Sigmoid colon (tissue), 4 donors: ENCODE results near the gene HPX.

Source experiments
- POLR2A ChIP-seq, 2 donors: fragments of 450-650 bp; IDR thresholded peaks; one replicate each; pipeline ENCODE4 v1.6.1; 2016; ENCODE audit warnings: antibody characterized with exemption in 2 of 2, mild to moderate bottlenecking in 2 of 2, moderate library complexity in 2 of 2
- POLR2AphosphoS5 ChIP-seq, 4 donors: sonication (generic); formaldehyde crosslinking; IDR thresholded peaks; one replicate each; pipeline ENCODE4 v1.6.1; 2017; ENCODE audit warnings: antibody characterized with exemption in 4 of 4
- TF ChIP-seq, protein P1 (sequence below), 4 experiments: fragments of 450-650 bp in 3 of 4; fragments of 200-600 bp in 1 of 4; IDR thresholded peaks; one replicate each; pipeline ENCODE4 v1.5.1; 2016 to 2019; ENCODE audit warnings: antibody characterized with exemption in 4 of 4, mild to moderate bottlenecking in 3 of 4, moderate library complexity in 2 of 4

DNA sequence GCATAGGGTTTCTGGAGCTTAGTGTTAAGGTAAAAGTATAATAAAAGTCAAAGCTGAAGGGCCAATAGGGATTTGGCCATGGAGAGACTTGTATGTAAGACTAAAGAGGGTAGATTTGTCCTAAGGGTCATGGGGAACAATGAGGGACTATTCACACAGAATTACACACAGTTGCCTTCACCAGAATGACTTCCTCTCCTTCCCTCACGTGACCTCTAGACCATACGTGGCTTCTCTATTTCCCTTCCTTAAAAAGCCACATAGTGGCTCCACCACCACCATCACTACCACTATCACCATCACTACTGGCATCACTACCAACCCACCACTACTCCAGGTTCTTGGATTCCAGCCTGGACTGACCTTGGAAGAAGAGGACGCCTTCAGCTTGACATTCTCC lies 2.8 kb downstream of the HPX start:
- TF ChIP-seq, protein P1, sequence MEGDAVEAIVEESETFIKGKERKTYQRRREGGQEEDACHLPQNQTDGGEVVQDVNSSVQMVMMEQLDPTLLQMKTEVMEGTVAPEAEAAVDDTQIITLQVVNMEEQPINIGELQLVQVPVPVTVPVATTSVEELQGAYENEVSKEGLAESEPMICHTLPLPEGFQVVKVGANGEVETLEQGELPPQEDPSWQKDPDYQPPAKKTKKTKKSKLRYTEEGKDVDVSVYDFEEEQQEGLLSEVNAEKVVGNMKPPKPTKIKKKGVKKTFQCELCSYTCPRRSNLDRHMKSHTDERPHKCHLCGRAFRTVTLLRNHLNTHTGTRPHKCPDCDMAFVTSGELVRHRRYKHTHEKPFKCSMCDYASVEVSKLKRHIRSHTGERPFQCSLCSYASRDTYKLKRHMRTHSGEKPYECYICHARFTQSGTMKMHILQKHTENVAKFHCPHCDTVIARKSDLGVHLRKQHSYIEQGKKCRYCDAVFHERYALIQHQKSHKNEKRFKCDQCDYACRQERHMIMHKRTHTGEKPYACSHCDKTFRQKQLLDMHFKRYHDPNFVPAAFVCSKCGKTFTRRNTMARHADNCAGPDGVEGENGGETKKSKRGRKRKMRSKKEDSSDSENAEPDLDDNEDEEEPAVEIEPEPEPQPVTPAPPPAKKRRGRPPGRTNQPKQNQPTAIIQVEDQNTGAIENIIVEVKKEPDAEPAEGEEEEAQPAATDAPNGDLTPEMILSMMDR (IDR thresholded peaks at IDR 0.05), result no peak
- TF ChIP-seq POLR2A (IDR thresholded peaks at IDR 0.05) (no peak), POLR2AphosphoS5 (IDR thresholded peaks at IDR 0.05) (no peak)
